Trophoblast cell (in vitro differentiated cells and primary cell): ENCODE measurements around the gene B4GALT1.

Experiments used
- DNase-seq, 2 donors: peaks; one replicate each; pipeline ENCODE4 v3.0.0-alpha.2; 2016
- H2AFZ ChIP-seq: 2 replicates; pipeline ENCODE4 v1.6.1; 2013; ENCODE audit warnings: low read length, moderate library complexity, mild to moderate bottlenecking; ENCODE audit not compliant: insufficient read depth, poor library complexity
- H2AK5ac ChIP-seq: 2 replicates; pipeline ENCODE4 v1.6.1; 2013; ENCODE audit warnings: mild to moderate bottlenecking, low read length
- H2BK120ac ChIP-seq: 2 replicates; pipeline ENCODE4 v1.6.1; 2013; ENCODE audit warnings: low read length, mild to moderate bottlenecking, moderate library complexity; ENCODE audit not compliant: insufficient read depth, poor library complexity
- H2BK12ac ChIP-seq: 2 replicates; pipeline ENCODE4 v1.6.1; 2013; ENCODE audit warnings: mild to moderate bottlenecking, low read length, moderate library complexity
- H2BK5ac ChIP-seq: 2 replicates; pipeline ENCODE4 v1.6.1; 2013; ENCODE audit warnings: low read length, low read depth, moderate library complexity, mild to moderate bottlenecking; ENCODE audit not compliant: poor library complexity
- H3K14ac ChIP-seq: 2 replicates; pipeline ENCODE4 v1.6.1; 2013; ENCODE audit warnings: mild to moderate bottlenecking, low read length
- H3K18ac ChIP-seq: 2 replicates; pipeline ENCODE4 v1.6.1; 2013; ENCODE audit warnings: mild to moderate bottlenecking, low read length
- H3K23ac ChIP-seq: 2 replicates; pipeline ENCODE4 v1.6.1; 2013; ENCODE audit warnings: low read length
- H3K27ac ChIP-seq: 2 replicates; pipeline ENCODE4 v1.5.1; 2013; ENCODE audit warnings: low read depth, mild to moderate bottlenecking, inconsistent platforms, low read length, moderate library complexity
- H3K27me3 ChIP-seq: 2 replicates; pipeline ENCODE4 v1.6.1; 2013; ENCODE audit warnings: inconsistent platforms, mild to moderate bottlenecking, low read length, moderate library complexity; ENCODE audit not compliant: insufficient read depth
- H3K36me3 ChIP-seq, 2 experiments: 1 replicate in 1 of 2; 2 replicates in 1 of 2; pipeline ENCODE4 v1.6.1; 2013; ENCODE audit warnings: low read length in 2 of 2, mild to moderate bottlenecking in 2 of 2, moderate library complexity in 1 of 2; ENCODE audit not compliant: insufficient read depth in 2 of 2, control insufficient read depth in 1 of 2
- H3K4ac ChIP-seq: 2 replicates; pipeline ENCODE4 v1.6.1; 2013; ENCODE audit warnings: low read depth, mild to moderate bottlenecking, low read length, moderate library complexity
- H3K4me1 ChIP-seq, 2 experiments: 1 replicate in 1 of 2; 2 replicates in 1 of 2; pipeline ENCODE4 v1.6.1; 2013; ENCODE audit warnings: low read length in 2 of 2, mild to moderate bottlenecking in 2 of 2, moderate library complexity in 1 of 2; ENCODE audit not compliant: insufficient read depth in 2 of 2, control insufficient read depth in 1 of 2
- H3K4me2 ChIP-seq: 2 replicates; pipeline ENCODE4 v1.6.1; 2013; ENCODE audit warnings: inconsistent platforms, mild to moderate bottlenecking, low read length, moderate library complexity
- H3K4me3 ChIP-seq: 2 replicates; pipeline ENCODE4 v1.5.1; 2013; ENCODE audit warnings: mild to moderate bottlenecking, low read depth, low read length, inconsistent platforms
- H3K79me1 ChIP-seq: one replicate; pipeline ENCODE4 v1.6.1; 2013; ENCODE audit warnings: low read length
- H3K79me2 ChIP-seq: 2 replicates; pipeline ENCODE4 v1.6.1; 2013; ENCODE audit warnings: low read length, mild to moderate bottlenecking; ENCODE audit not compliant: control insufficient read depth, insufficient read depth, poor library complexity
- H3K9ac ChIP-seq: 2 replicates; pipeline ENCODE4 v1.6.1; 2013; ENCODE audit warnings: mild to moderate bottlenecking, low read length
- H3K9me3 ChIP-seq: 2 replicates; pipeline ENCODE4 v1.6.1; 2013; ENCODE audit warnings: low read depth, mild to moderate bottlenecking, control low read depth, inconsistent platforms, low read length; ENCODE audit not compliant: insufficient read depth
- H4K12ac ChIP-seq: 2 replicates; pipeline ENCODE4 v1.6.1; 2013; ENCODE audit warnings: low read depth, mild to moderate bottlenecking, low read length, moderate library complexity
- H4K8ac ChIP-seq: 2 replicates; pipeline ENCODE4 v1.6.1; 2013; ENCODE audit warnings: low read depth, mild to moderate bottlenecking, low read length, moderate library complexity
- H4K91ac ChIP-seq: one replicate; pipeline ENCODE4 v1.6.1; 2013; ENCODE audit warnings: low read depth, mild to moderate bottlenecking, low read length, moderate library complexity
- WGBS: extraction: QIAGEN DNeasy Blood & Tissue Kit; methylation state at CpG from one replicate; pipeline ENCODE4 v1.1.7; 2013; ENCODE audit warnings: missing lambda C conversion rate; ENCODE audit not compliant: insufficient read length, insufficient coverage; ENCODE audit errors: extremely low coverage; 5-methylcytosine and 5-hydroxymethylcytosine counted together

B4GALT1 gene

GRCh38 chr9:33135031-33135461 is 32.1 kb downstream of the B4GALT1 start:
- H3K14ac ChIP-seq = no peak overlapping the region
- no CpG with 5 or more reads among the region's 8 CpGs for WGBS

DNA sequence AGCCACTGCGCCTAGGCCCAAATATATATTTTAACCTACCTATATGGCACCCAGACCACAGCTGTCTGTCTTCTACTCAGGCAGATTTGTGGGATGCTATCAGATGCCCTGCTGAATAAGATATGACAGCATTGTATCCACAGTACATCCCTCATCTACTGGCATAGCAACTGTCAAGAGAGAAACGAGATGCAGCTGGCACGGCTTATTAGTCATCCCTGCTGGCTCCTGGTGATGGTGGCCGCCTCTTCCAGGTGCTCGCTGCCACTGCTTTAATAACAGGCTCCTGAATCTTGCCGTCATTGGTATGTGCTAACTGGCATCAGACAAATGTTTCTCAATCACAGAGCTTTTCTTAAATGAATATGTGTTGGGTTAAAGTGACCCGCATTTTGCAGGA is 34.0 kb downstream of the B4GALT1 start:
- no peak overlapping the region for H3K18ac ChIP-seq
- H2AFZ ChIP-seq = no peak overlapping the region
- no peak overlapping the region for H2BK12ac ChIP-seq
- no peak overlapping the region for H4K12ac ChIP-seq
- H3K14ac ChIP-seq = no peak overlapping the region
- no peak overlapping the region for H3K4ac ChIP-seq
- H3K27ac ChIP-seq = no peak overlapping the region
- no peak overlapping the region for H4K8ac ChIP-seq
- H3K27me3 ChIP-seq = no peaks in the 10 kb centered on the region
- no peak overlapping the region for H3K23ac ChIP-seq
- no CpG with 5 or more reads among the region's 7 CpGs for WGBS
- no peak overlapping the region for H3K9ac ChIP-seq
- H4K91ac ChIP-seq = no peak overlapping the region
- no peaks in the 10 kb centered on the region for H3K79me1 ChIP-seq
- H3K4me2 ChIP-seq = no peak overlapping the region
- peak; percentile 72 to 73 for DNase-seq
- H2BK120ac ChIP-seq = no peak overlapping the region
- H3K9me3 ChIP-seq = no peaks in the 10 kb centered on the region
- H3K36me3 ChIP-seq = peaks cover 32 to 46% of the 10 kb centered on the region in 2 experiments
- H3K4me3 ChIP-seq = no peak overlapping the region
- peaks cover 35 to 47% of the 10 kb centered on the region in 2 experiments for H3K4me1 ChIP-seq
- H2AK5ac ChIP-seq = no peak overlapping the region
- peaks cover 11% of the 10 kb centered on the region for H3K79me2 ChIP-seq
- H2BK5ac ChIP-seq = no peak overlapping the region

More at GRCh38 chr9:33135031-33135461, 32.1 kb downstream of the B4GALT1 start:
- H3K36me3 ChIP-seq = peaks cover 26 to 29% of the 10 kb centered on the region in 2 experiments
- H3K4ac ChIP-seq = no peak overlapping the region
- no peaks in the 10 kb centered on the region for H3K27me3 ChIP-seq
- peaks cover 30 to 43% of the 10 kb centered on the region in 2 experiments for H3K4me1 ChIP-seq
- no peak overlapping the region for H4K12ac ChIP-seq
- H2AK5ac ChIP-seq = no peak overlapping the region
- H2BK120ac ChIP-seq = no peak overlapping the region
- DNase-seq = peak; percentile 84 to 85
- H3K23ac ChIP-seq = no peak overlapping the region
- no peak overlapping the region for H2BK5ac ChIP-seq
- H2AFZ ChIP-seq = no peak overlapping the region
- no peak overlapping the region for H3K9ac ChIP-seq
- H3K18ac ChIP-seq = no peak overlapping the region
- no peak overlapping the region for H2BK12ac ChIP-seq
- peaks cover 22% of the 10 kb centered on the region for H3K79me2 ChIP-seq
- no peaks in the 10 kb centered on the region for H3K9me3 ChIP-seq
- H3K4me3 ChIP-seq = no peak overlapping the region
- no peak overlapping the region for H4K8ac ChIP-seq
- H4K91ac ChIP-seq = no peak overlapping the region
- no peaks in the 10 kb centered on the region for H3K79me1 ChIP-seq
- no peak overlapping the region for H3K4me2 ChIP-seq
- H3K27ac ChIP-seq = no peak overlapping the region

DNA sequence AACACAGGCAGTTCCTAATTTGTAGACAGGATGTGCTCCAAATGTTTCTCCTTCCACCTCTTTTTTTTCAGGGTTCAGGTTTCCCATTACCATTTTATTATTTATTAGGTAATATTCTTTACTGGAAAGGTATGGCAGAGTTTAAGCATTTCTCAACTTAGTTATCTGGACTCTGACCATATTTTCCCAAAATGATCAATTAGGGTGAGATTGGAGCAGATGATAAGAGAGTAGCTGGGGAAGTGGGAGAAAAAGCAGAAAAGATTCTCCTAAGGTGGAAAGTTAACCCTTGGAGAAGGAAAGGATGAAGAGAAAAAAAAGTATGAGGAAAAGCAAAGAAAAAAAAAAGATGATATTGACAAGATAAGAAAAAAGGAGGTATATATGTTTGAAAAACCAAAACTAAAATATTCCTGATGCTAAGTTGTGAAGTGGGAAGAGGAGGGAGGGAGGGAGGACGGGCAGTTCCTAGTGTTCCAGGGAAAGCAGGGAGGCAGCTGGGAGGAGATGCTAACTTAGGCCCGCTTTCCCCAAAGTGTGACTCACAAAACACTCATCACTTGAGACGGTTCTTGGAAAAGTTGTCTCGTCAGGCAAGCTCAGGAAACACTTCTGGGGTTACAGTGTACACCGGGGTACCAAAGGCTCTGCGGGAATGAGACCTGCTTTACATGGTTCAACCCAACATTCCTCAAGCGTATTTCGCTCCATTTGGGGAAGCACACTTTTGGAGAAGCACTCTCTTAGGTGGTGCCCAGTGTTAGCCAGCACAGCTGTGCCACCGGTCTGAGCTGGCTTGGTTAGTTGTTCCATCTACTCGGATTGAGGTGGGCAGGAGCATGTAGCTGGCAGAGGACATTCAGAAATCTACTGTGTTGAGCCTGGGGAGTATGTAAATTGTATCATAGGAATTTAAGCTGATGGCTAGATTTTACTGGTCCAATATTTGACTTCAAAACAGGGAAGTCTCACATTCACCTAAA is 35.1 kb downstream of the B4GALT1 start:
- peaks cover 6% of the 10 kb centered on the region for H3K79me2 ChIP-seq
- peaks cover 37 to 51% of the 10 kb centered on the region in 2 experiments for H3K36me3 ChIP-seq
- no peak overlapping the region for H3K14ac ChIP-seq
- H2BK5ac ChIP-seq = no peak overlapping the region
- DNase-seq = peak in 1 of 2 donors; percentile 62
- no peak overlapping the region for H3K9ac ChIP-seq
- H2BK12ac ChIP-seq = no peak overlapping the region
- no peak overlapping the region for H2AK5ac ChIP-seq
- no peak overlapping the region for H3K4ac ChIP-seq
- H4K91ac ChIP-seq = no peak overlapping the region
- no peak overlapping the region for H4K8ac ChIP-seq
- no peak overlapping the region for H3K18ac ChIP-seq
- H3K4me3 ChIP-seq = no peak overlapping the region
- H3K23ac ChIP-seq = no peak overlapping the region
- H2AFZ ChIP-seq = no peak overlapping the region
- H3K79me1 ChIP-seq = no peaks in the 10 kb centered on the region
- no peak overlapping the region for H2BK120ac ChIP-seq
- H3K9me3 ChIP-seq = no peaks in the 10 kb centered on the region
- no peak overlapping the region for H3K27ac ChIP-seq
- peaks cover 31 to 44% of the 10 kb centered on the region in 2 experiments for H3K4me1 ChIP-seq
- H3K27me3 ChIP-seq = no peaks in the 10 kb centered on the region
- no peak overlapping the region for H4K12ac ChIP-seq
- H3K4me2 ChIP-seq = no peak overlapping the region
- no CpG with 5 or more reads among the region's 10 CpGs for WGBS

GRCh38 chr9:33130961-33131789 is 36.0 kb downstream of the B4GALT1 start:
- H3K9me3 ChIP-seq = no peaks in the 10 kb centered on the region
- peak overlapping the region; percentile 40 for H3K14ac ChIP-seq
- H3K23ac ChIP-seq = peak overlapping the region; percentile 69
- no peaks in the 10 kb centered on the region for H3K79me1 ChIP-seq
- DNase-seq = no peak
- no peak overlapping the region for H4K91ac ChIP-seq
- no peak overlapping the region for H4K12ac ChIP-seq
- H3K9ac ChIP-seq = no peak overlapping the region
- peak overlapping the region; percentile 71 for H3K18ac ChIP-seq
- H3K4me3 ChIP-seq = no peak overlapping the region
- no peaks in the 10 kb centered on the region for H3K27me3 ChIP-seq
- H3K36me3 ChIP-seq = peaks cover 38 to 53% of the 10 kb centered on the region in 2 experiments
- no peak overlapping the region for H2BK5ac ChIP-seq
- H2AFZ ChIP-seq = no peak overlapping the region
- no peak overlapping the region for H4K8ac ChIP-seq
- no peak overlapping the region for H3K4me2 ChIP-seq
- H2AK5ac ChIP-seq = peak overlapping the region; percentile 58
- WGBS = no CpG with 5 or more reads among the region's 4 CpGs
- H3K4ac ChIP-seq = no peak overlapping the region
- no peak overlapping the region for H2BK120ac ChIP-seq
- peak overlapping the region; percentile 2 for H2BK12ac ChIP-seq
- H3K4me1 ChIP-seq = peaks cover 29 to 41% of the 10 kb centered on the region in 2 experiments
- H3K79me2 ChIP-seq = peaks cover 4% of the 10 kb centered on the region
- H3K27ac ChIP-seq = no peak overlapping the region
